ENCODE data around the gene SERTAD1.

SERTAD1 gene

GRCh38 chr19:40450664-40451063 lies 24.9 kb upstream of the SERTAD1 start:
- Histone ChIP-seq H3F3A (ENCODE audit: insufficient read depth, low read length) (no peaks in the 10 kb centered on the region), H3K27me3 (ENCODE audit: insufficient read depth, low read length) (no peaks in the 10 kb centered on the region), H3K4me2 (ENCODE audit: low read length) (no peak overlapping the region), H3K9me3 (ENCODE audit: low read length) (no peaks in the 10 kb centered on the region), H3K9me2 (ENCODE audit: low read depth, low read length) (no peaks in the 10 kb centered on the region), H3K27ac (ENCODE audit: low read depth, low read length, poor library complexity, severe bottlenecking) (no peak overlapping the region), H3K9ac (ENCODE audit: low read length) (no peak overlapping the region), H3K4me1 (ENCODE audit: insufficient read depth, low read length, severe bottlenecking) (no peaks in the 10 kb centered on the region), H3K4me3 (ENCODE audit: low read depth, low read length, poor library complexity, severe bottlenecking) (no peak overlapping the region), H2AFZ (ENCODE audit: low read length) (no peak overlapping the region), H3K36me3 (ENCODE audit: insufficient read depth, low read length) (no peaks in the 10 kb centered on the region), H3K79me2 (ENCODE audit: insufficient read depth, low read length) (no peaks in the 10 kb centered on the region), H4K20me1 (ENCODE audit: insufficient read depth, low read length) (no peaks in the 10 kb centered on the region)
- TF ChIP-seq EZH2 (IDR thresholded peaks at IDR 0.05; ENCODE audit: borderline replicate concordance, low read length), result no peak
- TF ChIP-seq CTCF (IDR thresholded peaks at IDR 0.05; ENCODE audit: low read length), result no peak

- TF ChIP-seq CTCF (IDR thresholded peaks at IDR 0.05; ENCODE audit: low read length) (no peak), EZH2 (IDR thresholded peaks at IDR 0.05; ENCODE audit: borderline replicate concordance, low read length) (no peak)
- Histone ChIP-seq H3K27ac (ENCODE audit: low read depth, low read length, poor library complexity, severe bottlenecking) (no peak overlapping the region), H3K27me3 (ENCODE audit: insufficient read depth, low read length) (no peaks in the 10 kb centered on the region), H3K4me1 (ENCODE audit: insufficient read depth, low read length, severe bottlenecking) (peaks cover 4% of the 10 kb centered on the region), H3K9me3 (ENCODE audit: low read length) (no peaks in the 10 kb centered on the region), H3F3A (ENCODE audit: insufficient read depth, low read length) (no peaks in the 10 kb centered on the region), H3K9ac (ENCODE audit: low read length) (no peak overlapping the region), H3K36me3 (ENCODE audit: insufficient read depth, low read length) (no peaks in the 10 kb centered on the region), H3K4me2 (ENCODE audit: low read length) (no peak overlapping the region), H4K20me1 (ENCODE audit: insufficient read depth, low read length) (no peaks in the 10 kb centered on the region), H3K79me2 (ENCODE audit: insufficient read depth, low read length) (no peaks in the 10 kb centered on the region), H3K9me2 (ENCODE audit: low read depth, low read length) (no peaks in the 10 kb centered on the region), H2AFZ (ENCODE audit: low read length) (no peak overlapping the region), H3K4me3 (ENCODE audit: low read depth, low read length, poor library complexity, severe bottlenecking) (no peak overlapping the region)
Measured at GRCh38 chr19:40449506-40449905, 23.7 kb upstream of the SERTAD1 start.

GRCh38 chr19:40446263-40446784 lies 20.5 kb upstream of the SERTAD1 start:
- Histone ChIP-seq H3K79me2 (ENCODE audit: insufficient read depth, low read length) (peaks cover 10% of the 10 kb centered on the region), H3K27ac (ENCODE audit: low read depth, low read length, poor library complexity, severe bottlenecking) (no peak overlapping the region), H3F3A (ENCODE audit: insufficient read depth, low read length) (no peaks in the 10 kb centered on the region), H3K9me2 (ENCODE audit: low read depth, low read length) (no peaks in the 10 kb centered on the region), H3K4me2 (ENCODE audit: low read length) (no peak overlapping the region), H3K4me3 (ENCODE audit: low read depth, low read length, poor library complexity, severe bottlenecking) (no peak overlapping the region), H3K9me3 (ENCODE audit: low read length) (no peaks in the 10 kb centered on the region), H3K27me3 (ENCODE audit: insufficient read depth, low read length) (no peaks in the 10 kb centered on the region), H4K20me1 (ENCODE audit: insufficient read depth, low read length) (no peaks in the 10 kb centered on the region), H3K4me1 (ENCODE audit: insufficient read depth, low read length, severe bottlenecking) (peaks cover 13% of the 10 kb centered on the region), H3K36me3 (ENCODE audit: insufficient read depth, low read length) (peaks cover 9% of the 10 kb centered on the region; the same call in 1 of the 2 replicates), H3K9ac (ENCODE audit: low read length) (no peak overlapping the region), H2AFZ (ENCODE audit: low read length) (no peak overlapping the region)
- TF ChIP-seq EZH2 (IDR thresholded peaks at IDR 0.05; ENCODE audit: borderline replicate concordance, low read length) (no peak), CTCF (IDR thresholded peaks at IDR 0.05; ENCODE audit: low read length) (no peak)

Data from OCI-LY1 (cell line).